Ecto neural progenitor cell (in vitro differentiated cells): ENCODE measurements around the gene MSANTD2.
"Not testable (repeated sequence)": the region's sequence is repeated elsewhere in the genome, so short reads cannot be mapped to it uniquely, and the experiment has no call there.

ENCODE experiments used
- DNase-seq: peaks from one replicate; pipeline ENCODE4 v3.0.0-alpha.2; 2018; ENCODE audit warnings: low spot score

MSANTD2 gene

GRCh38 chr11:124770959-124771358, 29.2 kb downstream of the MSANTD2 start:
- DNase-seq, result not testable (repeated sequence)

DNA sequence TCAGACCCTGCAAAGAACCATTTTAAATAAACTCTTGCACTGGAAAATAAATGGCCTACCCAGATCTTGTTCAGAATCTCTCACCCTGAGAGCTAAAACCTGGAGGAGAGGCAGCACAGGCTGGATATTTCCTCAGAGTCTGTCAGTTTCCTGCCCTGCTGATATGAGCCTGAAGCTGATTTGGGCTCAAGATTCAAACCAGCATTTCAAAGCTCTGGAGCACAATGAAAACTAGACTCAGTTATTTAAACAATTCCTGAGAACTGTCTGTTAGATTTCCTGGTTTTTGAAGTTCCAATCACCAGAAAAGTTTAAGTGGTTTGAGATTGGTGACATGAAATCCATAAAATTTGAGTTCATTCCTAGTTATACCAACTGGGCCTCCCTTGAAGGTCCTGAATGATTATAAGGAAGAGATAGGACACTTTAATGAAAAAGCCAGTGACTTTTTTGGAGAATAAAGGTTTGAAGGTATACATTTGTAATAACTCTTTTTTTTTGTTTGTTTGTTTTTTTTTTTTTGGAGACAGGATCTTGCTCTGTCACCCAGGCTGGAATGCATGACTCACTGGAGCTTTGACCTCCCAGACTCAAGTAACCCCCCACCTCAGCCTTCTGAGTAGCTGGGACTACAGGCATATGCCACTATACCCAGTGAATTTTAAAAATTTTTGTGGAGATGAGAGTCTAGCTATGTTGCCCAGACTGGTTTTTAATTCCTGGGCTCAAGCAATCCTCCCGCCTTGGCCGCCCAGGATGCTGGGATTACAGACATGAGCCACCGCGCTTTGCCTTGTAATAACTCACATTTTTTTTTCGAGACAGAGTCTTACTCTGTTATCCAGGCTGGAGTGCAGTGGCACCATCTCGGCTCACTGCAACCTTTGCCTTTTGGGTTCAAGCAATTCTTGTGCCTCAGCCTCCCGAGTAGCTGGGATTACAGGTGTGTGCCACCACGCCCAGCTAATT, 30.1 kb downstream of the MSANTD2 start:
- no peak for DNase-seq

DNA sequence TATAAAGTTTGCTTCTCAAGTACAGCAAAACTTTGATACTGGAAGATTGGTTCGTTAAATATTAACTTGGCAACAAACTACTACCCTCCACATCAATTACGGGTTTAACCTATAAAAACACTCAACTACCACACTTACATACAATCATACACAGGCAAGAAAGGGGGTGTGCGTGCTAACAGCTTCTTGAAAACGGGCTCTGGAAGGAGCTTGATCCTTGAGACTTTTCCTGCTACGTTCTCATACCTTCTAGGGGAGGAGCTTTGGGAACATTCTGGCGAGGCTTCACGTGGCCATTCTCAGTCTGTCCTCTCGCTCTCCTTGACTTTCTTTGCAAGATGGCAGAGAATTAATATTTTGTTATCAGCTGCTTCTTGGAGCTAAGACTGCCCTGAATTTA, 31.3 kb downstream of the MSANTD2 start:
- DNase-seq, result no peak

- no peak for DNase-seq
Observed at GRCh38 chr11:124766156-124766555, 34.0 kb downstream of the MSANTD2 start.

DNA sequence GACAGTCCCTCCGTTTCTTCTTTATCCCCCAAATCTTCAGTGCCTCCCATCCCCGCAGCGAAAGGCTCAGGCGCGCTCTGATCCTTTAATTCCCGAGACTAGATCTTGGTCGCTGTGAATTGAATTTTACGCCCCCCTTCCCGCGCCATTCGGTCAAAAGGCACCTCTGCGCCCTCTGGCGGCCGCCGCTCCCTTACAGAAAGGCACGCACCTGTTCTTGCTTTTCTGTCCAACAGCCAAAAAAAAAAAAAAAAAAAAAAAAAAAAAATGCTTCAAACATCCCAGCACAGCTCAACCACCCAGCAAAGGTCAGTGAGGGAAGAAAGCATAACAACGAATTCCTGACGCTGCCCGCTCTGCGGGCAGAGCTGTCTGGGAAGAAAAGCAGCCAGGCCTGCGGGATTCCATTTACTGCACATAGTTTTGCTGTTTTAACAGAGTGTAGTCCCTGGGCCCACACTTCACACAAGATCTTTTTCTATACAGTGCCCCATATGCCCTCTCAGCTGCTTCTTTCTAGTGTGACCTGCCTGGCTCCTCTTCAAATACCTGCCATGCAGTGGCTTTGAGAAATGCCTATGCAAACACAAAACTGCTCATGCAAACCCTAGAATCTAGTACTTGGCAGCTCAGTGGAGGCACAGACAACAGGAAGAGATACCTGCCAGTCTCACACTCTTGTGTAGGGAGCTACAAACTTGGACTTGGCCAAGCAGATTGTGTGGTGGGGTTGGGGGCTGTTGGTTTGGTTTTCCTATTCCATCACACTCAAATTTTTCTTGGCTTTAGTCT, 36.9 kb downstream of the MSANTD2 start:
- DNase-seq, result peak; percentile 94

- DNase-seq, result peak; percentile 66
Observed at GRCh38 chr11:124762624-124763155, 37.5 kb downstream of the MSANTD2 start.

DNA sequence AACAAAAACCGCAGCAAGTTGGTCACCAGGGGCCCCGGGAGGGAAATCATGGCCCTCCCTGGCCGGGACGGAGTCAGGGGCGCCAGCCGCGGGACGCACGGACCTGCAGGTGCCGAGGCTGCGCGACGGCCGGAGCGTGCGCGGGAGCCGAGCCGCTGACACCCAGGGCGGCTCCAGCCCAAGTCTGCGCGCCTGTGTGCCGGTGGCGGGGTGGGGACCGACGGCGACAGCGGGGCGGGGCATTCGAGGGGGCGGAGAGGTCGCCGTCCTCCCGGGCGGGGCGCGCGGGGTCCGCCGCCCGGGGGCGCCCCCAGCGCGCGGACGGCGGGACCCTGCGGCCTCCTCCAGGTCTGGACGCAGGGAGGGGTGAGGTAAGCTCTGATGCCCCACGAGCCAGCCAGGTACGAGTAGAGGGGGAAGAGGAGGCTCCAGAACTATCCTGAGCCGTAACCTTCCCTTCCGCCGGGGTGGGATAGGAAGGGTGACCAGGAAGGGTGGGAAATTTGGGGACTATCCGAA, 38.0 kb downstream of the MSANTD2 start, which contains the start of gene ESAM:
TSS of gene ESAM (minus strand) at position 186 of the 519 bp plus-strand sequence. CDS start at position 50, 136 bp downstream.
- DNase-seq, result peak; percentile 72

- peak; percentile 52 for DNase-seq
Observed at GRCh38 chr11:124761301-124762104, 38.7 kb downstream of the MSANTD2 start.

DNA sequence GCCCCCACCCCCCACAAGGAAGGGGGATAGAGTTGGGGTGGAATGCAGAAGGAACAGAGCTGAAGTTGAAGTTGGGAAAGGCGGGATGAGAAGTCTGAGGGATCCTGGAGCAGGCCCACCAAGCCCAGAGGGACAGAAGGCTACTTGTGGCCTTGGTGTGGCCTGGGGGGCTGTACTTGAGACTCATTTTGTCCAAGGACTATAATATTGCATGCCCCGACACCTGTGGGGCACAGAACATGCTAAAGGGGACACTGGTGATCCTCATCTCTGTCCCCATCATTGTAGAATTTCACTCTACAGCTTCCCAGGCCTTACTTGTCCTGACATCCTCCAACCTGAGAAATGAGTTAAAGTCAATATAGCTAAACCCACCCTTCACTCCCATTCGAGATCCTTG, 39.4 kb downstream of the MSANTD2 start:
- DNase-seq, result no peak

GRCh38 chr11:124760205-124760652, 40.0 kb downstream of the MSANTD2 start:
- peak; percentile 56 for DNase-seq

- peak; percentile 55 for DNase-seq
Observed at GRCh38 chr11:124759266-124760204, 40.7 kb downstream of the MSANTD2 start.

DNA sequence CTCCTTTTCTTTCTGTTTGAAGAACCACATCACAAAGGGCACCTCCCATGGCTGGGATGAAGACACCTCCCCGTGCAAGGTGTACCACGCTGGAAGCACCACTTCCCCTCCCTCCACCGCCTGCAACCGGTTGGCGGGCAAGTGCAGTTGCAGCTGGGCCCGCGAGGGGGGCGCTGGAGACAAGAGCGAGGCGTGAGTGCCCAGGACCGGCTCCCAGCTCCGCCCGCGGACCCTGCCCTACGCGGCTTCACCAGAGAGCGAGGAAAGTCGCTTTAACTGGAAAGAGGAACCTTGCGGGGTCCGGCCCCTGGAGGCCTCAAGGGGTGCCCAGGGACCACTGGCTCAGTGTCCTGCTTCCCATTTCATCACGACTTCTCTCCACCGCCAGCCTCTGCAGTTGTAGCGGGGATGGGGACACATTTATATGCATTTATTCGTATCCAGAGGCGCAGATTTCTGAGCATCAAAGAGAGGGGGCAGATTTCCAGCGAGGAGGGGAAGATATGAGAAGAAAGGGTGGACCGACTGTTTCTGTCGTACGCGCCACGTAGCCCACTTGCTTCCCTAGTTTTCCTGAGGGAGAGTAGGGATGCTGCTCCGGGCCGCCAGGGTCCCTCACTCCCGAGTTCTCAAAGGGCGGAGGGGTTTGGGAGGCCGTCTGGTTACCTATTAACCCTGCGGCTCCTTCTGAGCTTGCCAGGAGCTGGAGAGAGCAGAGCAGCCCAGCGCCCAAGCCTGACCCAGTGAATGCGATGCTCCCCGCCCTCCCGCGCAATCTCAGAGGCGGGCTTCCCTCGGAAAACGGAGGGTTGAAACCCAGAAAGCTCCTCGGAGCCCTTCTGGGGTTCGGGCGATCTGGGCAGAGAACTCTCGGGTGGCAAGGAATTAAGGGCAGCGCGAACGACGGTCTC, 41.6 kb downstream of the MSANTD2 start:
- DNase-seq, result peak; percentile 90

DNA sequence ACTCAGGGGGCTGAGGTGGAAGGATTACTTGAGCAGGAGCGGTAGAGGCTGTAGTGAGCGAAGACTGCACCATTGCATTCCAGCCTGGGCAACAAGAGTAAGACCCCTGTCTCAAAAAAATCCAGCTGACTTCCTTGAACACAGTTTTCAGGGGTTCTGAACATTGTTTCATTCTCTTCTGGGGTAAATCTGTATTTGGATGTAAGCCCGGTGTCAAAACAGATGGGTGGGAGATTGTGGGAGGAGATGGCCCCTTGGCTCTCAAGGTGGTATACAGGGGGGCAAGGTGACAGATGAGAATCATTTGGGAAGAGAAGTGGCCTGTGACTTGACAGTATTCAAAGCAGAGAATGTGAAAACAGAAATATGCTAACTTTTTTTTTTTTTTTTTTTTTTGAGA, 42.9 kb downstream of the MSANTD2 start:
- DNase-seq, result no peak

- DNase-seq, result no peak
Observed at GRCh38 chr11:124756753-124757227, 43.4 kb downstream of the MSANTD2 start.

DNA sequence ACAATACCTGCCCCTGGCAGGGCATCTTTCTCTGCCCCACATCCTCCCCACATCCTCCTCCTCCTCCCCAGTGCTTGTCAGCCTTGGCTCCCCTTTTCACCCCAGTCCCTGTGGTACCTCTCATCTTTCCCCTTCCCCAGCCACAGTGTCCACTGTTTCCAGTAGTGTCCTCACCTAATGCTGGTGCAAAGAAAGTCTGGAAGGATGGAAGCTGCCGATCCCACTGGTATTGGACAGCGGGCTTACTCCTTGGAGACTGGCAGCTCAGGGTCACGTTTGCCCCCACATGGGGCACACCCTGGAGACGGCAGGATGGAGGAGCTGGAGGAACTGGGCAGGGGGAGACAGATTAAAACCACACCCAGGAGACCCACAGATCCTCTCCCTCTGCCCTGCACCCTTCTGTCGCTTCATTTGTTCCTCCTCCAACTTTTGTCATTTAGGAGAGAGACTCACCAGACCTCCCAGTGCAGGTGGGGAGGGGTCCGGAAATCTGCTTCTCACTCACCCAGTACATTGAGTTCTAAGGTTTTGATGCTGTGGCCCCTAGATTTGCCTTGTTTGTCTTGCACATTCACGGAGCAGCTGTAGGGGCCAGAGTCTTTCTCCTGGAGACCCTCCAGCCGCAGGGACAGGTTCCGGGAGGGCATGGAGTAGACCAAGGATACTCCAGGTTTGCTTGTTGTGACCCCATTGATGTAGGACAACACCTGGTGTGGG, 44.0 kb downstream of the MSANTD2 start:
- DNase-seq, result no peak

DNA sequence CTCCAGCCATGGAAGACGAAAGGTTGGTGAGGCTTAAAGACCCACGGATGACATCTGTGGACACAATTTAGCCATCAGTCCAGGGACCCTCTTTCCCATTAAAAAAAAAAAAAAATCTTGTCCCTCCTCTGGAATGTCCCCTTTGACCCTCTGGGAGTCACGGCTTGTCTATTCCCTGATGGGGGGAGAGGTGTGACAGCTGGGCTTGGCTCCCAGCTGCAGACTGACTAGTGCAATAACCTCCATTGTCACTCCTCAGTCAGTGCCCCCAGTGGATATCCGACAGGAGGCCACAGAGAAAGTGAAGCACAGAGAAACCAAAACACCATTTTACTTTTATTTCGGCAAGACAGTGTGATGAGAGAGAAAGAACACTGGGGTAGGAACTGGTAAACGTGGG, 45.5 kb downstream of the MSANTD2 start:
- DNase-seq, result peak; percentile 52

- no peak for DNase-seq
Observed at GRCh38 chr11:124754309-124754708, 45.9 kb downstream of the MSANTD2 start.

DNA sequence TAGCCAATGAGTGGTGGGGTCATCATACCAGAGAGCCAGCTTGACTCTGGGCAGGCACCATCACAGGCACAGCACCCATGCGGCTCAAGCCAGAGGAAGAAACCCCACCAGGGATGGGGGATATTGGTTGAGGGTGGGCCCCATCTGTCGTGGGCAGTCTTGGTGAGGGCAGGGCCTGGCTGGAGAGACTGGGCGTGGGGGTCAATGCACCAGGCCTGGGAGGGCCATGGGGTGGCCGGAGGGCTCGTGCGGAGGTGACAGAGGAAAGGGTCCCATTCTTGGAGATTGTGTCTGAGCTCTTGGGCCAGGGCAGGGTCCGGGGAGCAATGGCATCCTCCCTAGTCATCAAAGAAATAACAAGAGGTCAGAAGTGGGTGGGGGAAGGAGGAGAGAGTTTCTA, 46.6 kb downstream of the MSANTD2 start:
- no peak for DNase-seq
